Activated B cell treated with CpG ODN at 0.5 μM for 24 hours (primary cell): ENCODE results near the gene ERC1. TPM values are rescaled to one million over a fixed set of nuclear protein-coding genes. Genes with fewer than 3 reads are reported as not detected.

Experiments used
- ATAC-seq: fragments of 200-7000 bp; cut with Tn5 transposase; one replicate; pipeline ENCODE4 v1.10.0; 2021; ENCODE audit warnings: low read depth, mild to moderate bottlenecking, moderate library complexity
- CTCF ChIA-PET: fragments of 350-600 bp; sonication (Branson Sonifier 250); formaldehyde crosslinking; loops from one replicate; lab custom pipeline; 2021; ENCODE audit warnings: antibody characterized with exemption; lab: Charles Lee
- POLR2A ChIA-PET: fragments of 350-600 bp; sonication (Branson Sonifier 250); formaldehyde crosslinking; loops from one replicate; lab custom pipeline; 2021; ENCODE audit warnings: antibody characterized with exemption; lab: Charles Lee
- DNase-seq: peaks from one replicate; pipeline ENCODE4 v3.0.0; 2022
- H3K27ac Mint-ChIP-seq: one replicate; pipeline ENCODE4 v1.8.0; 2020; ENCODE audit warnings: mixed read lengths
- H3K27me3 Mint-ChIP-seq: one replicate; pipeline ENCODE4 v1.8.0; 2021; ENCODE audit warnings: mixed read lengths
- H3K36me3 Mint-ChIP-seq: one replicate; pipeline ENCODE4 v1.8.0; 2021; ENCODE audit warnings: low read depth, mixed read lengths
- H3K4me1 Mint-ChIP-seq: one replicate; pipeline ENCODE4 v1.8.0; 2021; ENCODE audit warnings: mixed read lengths
- H3K4me3 Mint-ChIP-seq: one replicate; pipeline ENCODE4 v1.8.0; 2020; ENCODE audit warnings: mild to moderate bottlenecking, mixed read lengths
- H3K9me3 Mint-ChIP-seq: one replicate; pipeline ENCODE4 v1.8.0; 2020; ENCODE audit warnings: mixed read lengths
- CTCF ChIP-seq: fragments of 200-600 bp; IDR thresholded peaks from one replicate; pipeline ENCODE4 v1.8.0; 2022; ENCODE audit warnings: antibody characterized with exemption, mild to moderate bottlenecking
- intact Hi-C: fragments of 100-400 bp; cut with micrococcal nuclease; formaldehyde crosslinking; loops from one replicate; pipeline ENCODE4 v1.15.1; 2024
- total RNA-seq: library from RNA; stranded (reverse); gene quantifications from 2 replicates; pipeline ENCODE4 v1.2.3, GENCODE V29; 2022

The ERC1 gene
- total RNA-seq, 1 donor from 2014 or later = 57.0 TPM

GRCh38 chr12:1290716-1291115 is 299.7 kb downstream of the ERC1 start:
- CTCF ChIA-PET = no interaction called here
- Mint-ChIP-seq H3K27ac (no peak overlapping the region), H3K4me3 (no peak overlapping the region), H3K9me3 (no peaks in the 10 kb centered on the region), H3K4me1 (peaks cover 7% of the 10 kb centered on the region), H3K27me3 (no peaks in the 10 kb centered on the region), H3K36me3 (peaks cover 42% of the 10 kb centered on the region)
- intact Hi-C loops = no loop called here
- no peak for TF ChIP-seq CTCF
- ATAC-seq = no peak
- POLR2A ChIA-PET = no interaction called here
- DNase-seq = no peak

GRCh38 chr12:1291601-1292332 is 300.7 kb downstream of the ERC1 start:
- intact Hi-C loops = no loop called here
- ATAC-seq (no peak), DNase-seq (no peak)
- Mint-ChIP-seq H3K9me3 (no peaks in the 10 kb centered on the region), H3K36me3 (peaks cover 46% of the 10 kb centered on the region), H3K27ac (no peak overlapping the region), H3K4me3 (no peak overlapping the region), H3K4me1 (peaks cover 7% of the 10 kb centered on the region), H3K27me3 (no peaks in the 10 kb centered on the region)
- ChIA-PET POLR2A (no interaction called here), CTCF (interaction anchor here (0.9 kb wide), 1 partner anchor 174 kb away, joined by 4 read pairs; no protein-coding TSS in a partner anchor)
- no peak for TF ChIP-seq CTCF

GRCh38 chr12:1293901-1294300 is 302.9 kb downstream of the ERC1 start:
- no peaks in the 10 kb centered on the region for H3K27me3 Mint-ChIP-seq
- H3K4me1 Mint-ChIP-seq = peaks cover 7% of the 10 kb centered on the region
- intact Hi-C loops = no loop called here
- DNase-seq (no peak), ATAC-seq (no peak)
- ChIA-PET CTCF (no interaction called here), POLR2A (interaction anchor here (0.5 kb wide), 1 partner anchor 1267 kb away, joined by 10 read pairs; no protein-coding TSS in a partner anchor)
- no peak for TF ChIP-seq CTCF
- no peak overlapping the region for H3K4me3 Mint-ChIP-seq
- H3K9me3 Mint-ChIP-seq = no peaks in the 10 kb centered on the region
- peaks cover 63% of the 10 kb centered on the region for H3K36me3 Mint-ChIP-seq
- no peak overlapping the region for H3K27ac Mint-ChIP-seq

GRCh38 chr12:1297206-1297605 is 306.2 kb downstream of the ERC1 start:
- no peak overlapping the region for H3K4me3 Mint-ChIP-seq
- H3K27me3 Mint-ChIP-seq = no peaks in the 10 kb centered on the region
- no peak for ATAC-seq
- H3K36me3 Mint-ChIP-seq = peaks cover 60% of the 10 kb centered on the region
- H3K27ac Mint-ChIP-seq = no peak overlapping the region
- no peaks in the 10 kb centered on the region for H3K4me1 Mint-ChIP-seq
- H3K9me3 Mint-ChIP-seq = peaks cover 7% of the 10 kb centered on the region
- DNase-seq = no peak
- intact Hi-C loops = no loop called here
- CTCF ChIA-PET = no interaction called here
- POLR2A ChIA-PET = no interaction called here
- TF ChIP-seq CTCF = no peak

GRCh38 chr12:1297639-1298175 is 306.7 kb downstream of the ERC1 start:
- POLR2A ChIA-PET = no interaction called here
- Mint-ChIP-seq H3K4me1 (no peaks in the 10 kb centered on the region), H3K36me3 (peaks cover 58% of the 10 kb centered on the region), H3K27ac (no peak overlapping the region), H3K4me3 (no peak overlapping the region), H3K27me3 (no peaks in the 10 kb centered on the region), H3K9me3 (peaks cover 7% of the 10 kb centered on the region)
- CTCF ChIA-PET = no interaction called here
- intact Hi-C loops = no loop called here
- no peak for ATAC-seq
- TF ChIP-seq CTCF = no peak
- no peak for DNase-seq
